Left hindlimb (tissue), 1 donor: ENCODE data around the gene SLC46A1.
"Not testable (repeated sequence)": the region's sequence is repeated elsewhere in the genome, so short reads cannot be mapped to it uniquely, and the experiment has no call there.

Source experiments
- DNase-seq: peaks from one replicate; pipeline ENCODE4 v3.0.0-alpha.2; 2018

SLC46A1 gene

GRCh38 chr17:28405632-28406472 is at the start of gene SLC46A1:
Gene SLC46A1, minus strand, starts transcription at chr17:28406212. Its CDS starts 98 bp downstream, at chr17:28406114.
- DNase-seq = peak; percentile 80

DNA sequence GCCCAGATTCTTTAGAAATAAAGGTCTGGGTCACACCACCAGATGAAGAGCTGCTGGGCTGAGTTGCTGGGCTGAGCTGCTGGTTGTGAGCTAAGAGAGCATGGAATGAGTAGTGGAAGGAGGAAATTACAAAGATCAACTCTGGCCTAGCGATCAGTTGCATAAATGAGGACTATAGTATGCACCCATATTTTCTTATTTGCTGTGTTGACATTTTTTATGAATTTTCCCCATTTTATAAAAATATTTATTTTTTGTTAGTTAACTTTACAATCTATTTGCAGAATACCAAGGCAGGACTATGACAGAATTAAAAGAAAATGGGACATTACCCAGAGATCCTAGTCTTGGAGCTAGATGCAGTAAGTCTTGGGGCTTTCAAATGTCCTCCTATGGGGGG is 43.8 kb upstream of the SLC46A1 start:
- DNase-seq = no peak

DNA sequence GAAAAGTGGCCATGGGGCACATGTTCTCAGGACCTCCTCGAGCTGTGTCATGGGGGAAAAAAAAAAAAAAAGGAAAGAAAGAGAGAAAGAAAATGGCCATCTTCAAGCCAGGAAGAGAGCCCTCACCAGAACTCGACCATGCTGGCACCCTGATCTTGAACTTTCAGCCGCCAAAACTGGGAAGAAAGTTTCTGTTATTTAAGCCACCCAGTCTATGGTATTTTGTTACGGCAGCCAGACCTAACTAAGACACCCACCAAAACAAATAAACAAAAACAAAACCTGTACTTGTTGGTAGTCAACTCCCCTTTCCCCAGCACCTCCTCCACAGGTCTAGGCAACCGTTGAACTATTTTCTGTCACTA is 41.4 kb upstream of the SLC46A1 start:
- DNase-seq = no peak

- no peak for DNase-seq
Observed at GRCh38 chr17:28446716-28447395, 40.8 kb upstream of the SLC46A1 start.

- DNase-seq = no peak
Observed at GRCh38 chr17:28443901-28444638, 38.1 kb upstream of the SLC46A1 start.

GRCh38 chr17:28434326-28434725 is 28.3 kb upstream of the SLC46A1 start:
- DNase-seq = not testable (repeated sequence)

- no peak for DNase-seq
Observed at GRCh38 chr17:28433721-28434120, 27.7 kb upstream of the SLC46A1 start.

- DNase-seq = not testable (repeated sequence)
Observed at GRCh38 chr17:28427982-28428381, 22.0 kb upstream of the SLC46A1 start.

DNA sequence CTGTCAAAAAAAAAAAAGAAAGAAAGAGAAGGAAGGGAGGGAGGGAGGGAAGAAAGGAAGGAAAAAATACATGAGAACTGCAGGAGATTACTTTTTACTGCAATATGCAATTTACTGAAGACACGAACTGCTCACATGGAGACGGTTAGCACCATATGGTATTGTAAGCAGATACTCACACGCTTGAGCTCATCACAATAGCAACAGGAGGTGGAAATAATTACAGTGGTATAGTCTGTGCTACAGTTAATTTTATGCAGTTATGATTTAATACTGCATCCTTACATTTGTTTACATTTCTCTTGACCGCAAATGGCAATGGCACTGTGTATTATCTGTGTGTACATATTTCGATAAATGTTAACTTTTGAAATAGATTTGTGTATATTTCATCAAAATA is 21.4 kb upstream of the SLC46A1 start:
- DNase-seq = no peak

GRCh38 chr17:28426081-28426519 is 20.1 kb upstream of the SLC46A1 start:
- DNase-seq = no peak

GRCh38 chr17:28425206-28425605 is 19.2 kb upstream of the SLC46A1 start:
- no peak for DNase-seq

GRCh38 chr17:28421787-28422305 is 15.8 kb upstream of the SLC46A1 start:
- no peak for DNase-seq

- DNase-seq = no peak
Observed at GRCh38 chr17:28416703-28417311, 10.8 kb upstream of the SLC46A1 start.

DNA sequence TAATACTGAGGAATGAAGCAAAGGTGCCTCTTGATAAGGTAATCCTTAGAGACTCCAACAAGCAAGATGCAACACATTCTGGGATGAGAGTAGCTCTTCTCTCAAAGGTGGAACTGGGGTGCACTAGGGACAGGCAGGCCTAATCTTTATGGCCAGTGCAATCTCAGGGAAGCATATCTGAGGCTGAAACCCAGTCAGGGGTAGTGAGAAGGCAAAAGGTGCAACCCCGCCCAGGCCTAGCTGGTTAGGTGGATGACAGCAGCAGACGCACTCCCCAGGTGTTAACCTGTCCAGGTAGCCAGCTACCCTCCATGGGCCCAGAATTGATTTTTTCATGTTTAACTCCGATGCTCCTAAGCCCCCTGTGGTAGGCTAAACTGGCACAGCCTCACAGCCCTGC is 9.9 kb upstream of the SLC46A1 start:
- no peak for DNase-seq

- no peak for DNase-seq
Observed at GRCh38 chr17:28413804-28414203, 7.8 kb upstream of the SLC46A1 start.

DNA sequence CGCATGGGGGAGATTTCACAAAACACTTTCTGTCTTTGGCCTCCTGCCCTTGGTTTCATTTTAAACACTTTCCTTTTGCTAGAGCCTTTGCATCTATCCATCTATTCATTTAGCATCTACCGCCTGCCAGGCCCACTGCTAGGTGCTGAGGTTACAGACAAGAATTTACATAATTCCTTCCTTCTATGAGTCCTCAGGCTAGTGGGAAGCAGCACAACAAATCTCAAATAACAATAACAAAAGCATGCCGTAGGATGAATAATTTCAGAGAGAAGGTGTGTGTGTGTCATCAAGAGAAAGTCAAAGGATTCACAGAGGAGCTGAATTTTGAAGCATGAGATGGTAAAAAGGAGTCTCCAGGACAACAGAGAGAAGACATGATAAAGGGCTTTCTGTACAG is 6.1 kb upstream of the SLC46A1 start:
- no peak for DNase-seq

GRCh38 chr17:28407974-28408306 is 1.9 kb upstream of the SLC46A1 start:
- DNase-seq = no peak

- DNase-seq = no peak
Observed at GRCh38 chr17:28407130-28407973, 1.3 kb upstream of the SLC46A1 start.

GRCh38 chr17:28406473-28406814 is 432 bp upstream of the SLC46A1 start:
- no peak for DNase-seq

GRCh38 chr17:28404812-28405570 is 1.0 kb downstream of the SLC46A1 start:
- no peak for DNase-seq

DNA sequence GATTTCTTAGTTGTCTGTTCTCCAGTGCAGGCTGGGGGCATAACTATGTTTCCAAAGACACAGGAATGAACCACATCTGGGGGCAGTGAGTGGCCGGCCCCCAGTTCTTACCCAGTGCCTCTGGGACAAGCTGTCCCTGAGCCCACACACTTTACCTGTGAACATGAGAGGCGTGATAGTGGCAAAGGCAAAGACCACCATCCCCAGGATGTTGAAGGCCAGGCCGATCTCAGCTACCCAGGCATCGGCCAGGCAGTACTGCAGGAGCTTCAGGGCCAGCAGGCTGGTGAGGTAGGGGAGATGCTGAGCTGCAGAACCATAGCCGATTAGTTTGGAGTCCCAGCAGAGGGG is 1.6 kb downstream of the SLC46A1 start:
- DNase-seq = no peak

DNA sequence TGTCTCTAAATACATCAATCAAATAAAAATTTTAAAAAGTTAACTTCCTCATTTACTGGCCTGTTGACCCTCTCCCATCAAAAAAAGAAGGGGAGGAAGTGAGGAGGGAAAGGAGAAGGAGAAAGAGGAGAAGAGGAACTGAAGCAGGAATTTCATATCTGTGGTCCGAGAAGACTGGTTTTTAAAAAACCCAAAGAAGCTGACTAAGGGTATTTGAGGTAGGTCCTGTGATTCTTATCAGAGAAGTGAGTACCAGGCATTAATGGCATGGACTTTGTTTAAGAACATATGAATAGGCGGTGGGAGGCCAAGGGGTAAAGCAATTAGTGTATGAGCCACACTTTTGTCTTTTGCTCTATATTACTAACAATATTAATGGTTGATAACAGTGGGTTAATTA is 2.0 kb downstream of the SLC46A1 start:
- no peak for DNase-seq
